Spleen (tissue), 7 donors: Measurements from ENCODE around the gene MYH10.

Experiments used
- CTCF ChIP-seq, 11 experiments: fragments of 200-600 bp in 7 of 11; fragments of 450-650 bp in 4 of 11; sonication (generic) in 4 of 11; IDR thresholded peaks in 8 of 11; conservative IDR thresholded peaks in 3 of 11; 1 replicate in 7 of 11; 2 replicates in 4 of 11; pipeline versions ENCODE4 v1.4.0 to v1.8.0; 2016 to 2021; ENCODE audit warnings: antibody characterized with exemption in 11 of 11, inconsistent platforms in 4 of 11, mild to moderate bottlenecking in 1 of 11
- POLR2A ChIP-seq, 3 donors: fragments of 450-650 bp; IDR thresholded peaks; one replicate each; pipeline ENCODE4 v1.5.1; 2017; ENCODE audit warnings: antibody characterized with exemption in 3 of 3, mild to moderate bottlenecking in 1 of 3
- POLR2AphosphoS5 ChIP-seq, 3 donors: sonication (generic); formaldehyde crosslinking; IDR thresholded peaks; one replicate each; pipeline ENCODE4 v1.5.1; 2017; ENCODE audit warnings: antibody characterized with exemption in 3 of 3
- donor health status: DM: no; HTN: no; CAD: no; lungs with moderate emphysema.
- donor health status: DM: no; HTN: no; CAD: no.
- donor health status: DM: no; HTN: no; CAD: no.

- TF ChIP-seq CTCF (IDR thresholded peaks at IDR 0.05 in 8 of 11, conservative IDR thresholded peaks at IDR 0.05 in 3 of 11) (no peak), POLR2A (IDR thresholded peaks at IDR 0.05) (no peak), POLR2AphosphoS5 (IDR thresholded peaks at IDR 0.05) (no peak)
Observed at GRCh38 chr17:8629371-8630226, 926 bp downstream of the MYH10 start.
